EH (cell line): ENCODE data around the gene THOC7.
A peak's percentile ranks its signal among the peaks of the same experiment; 100 is the strongest.

ENCODE experiments used
- DNase-seq: peaks from one replicate; pipeline ENCODE4 v3.0.0-alpha.2; 2015; ENCODE audit warnings: low read depth

THOC7 gene

GRCh38 chr3:63863150-63864007 is at the start of gene THOC7, which contains the start of gene ATXN7:
TSS of gene THOC7 (minus strand) at chr3:63863805. CDS start at chr3:63863790, 15 bp downstream.
TSS of gene ATXN7 (plus strand) at chr3:63863867. CDS start at chr3:63912599, 48,732 bp downstream.
- DNase-seq = peak; percentile 75

GRCh38 chr3:63912768-63913588 is 49.4 kb upstream of the THOC7 start:
- peak; percentile 60 for DNase-seq

GRCh38 chr3:63911873-63912767 is 48.5 kb upstream of the THOC7 start, which contains the start of gene SCAANT1:
TSS of gene SCAANT1 (minus strand) at chr3:63912383.
- DNase-seq = peak; percentile 92

GRCh38 chr3:63911509-63911872 is 47.9 kb upstream of the THOC7 start:
- DNase-seq = no peak

- peak; percentile 38 for DNase-seq
Observed at GRCh38 chr3:63910891-63911290, 47.3 kb upstream of the THOC7 start.

GRCh38 chr3:63910001-63910400 is 46.4 kb upstream of the THOC7 start:
- no peak for DNase-seq

- peak; percentile 45 for DNase-seq
Observed at GRCh38 chr3:63909431-63909830, 45.8 kb upstream of the THOC7 start.

- DNase-seq = no peak
Observed at GRCh38 chr3:63908776-63909175, 45.2 kb upstream of the THOC7 start.

GRCh38 chr3:63908081-63908736 is 44.6 kb upstream of the THOC7 start:
- peak; percentile 42 for DNase-seq

GRCh38 chr3:63905731-63906620 is 42.4 kb upstream of the THOC7 start:
- no peak for DNase-seq

- no peak for DNase-seq
Observed at GRCh38 chr3:63900459-63900858, 36.9 kb upstream of the THOC7 start.

GRCh38 chr3:63900010-63900409 is 36.4 kb upstream of the THOC7 start:
- DNase-seq = no peak

GRCh38 chr3:63896332-63897030 is 32.9 kb upstream of the THOC7 start:
- DNase-seq = peak; percentile 62

GRCh38 chr3:63895422-63896189 is 32.0 kb upstream of the THOC7 start:
- peak; percentile 3 for DNase-seq

GRCh38 chr3:63892773-63893352 is 29.3 kb upstream of the THOC7 start:
- no peak for DNase-seq

GRCh38 chr3:63891518-63891917 is 27.9 kb upstream of the THOC7 start:
- DNase-seq = no peak

GRCh38 chr3:63886858-63887257 is 23.3 kb upstream of the THOC7 start:
- DNase-seq = peak; percentile 3

- DNase-seq = no peak
Observed at GRCh38 chr3:63880653-63881052, 17.0 kb upstream of the THOC7 start.
